ENCODE results near the gene AAK1.

DNA sequence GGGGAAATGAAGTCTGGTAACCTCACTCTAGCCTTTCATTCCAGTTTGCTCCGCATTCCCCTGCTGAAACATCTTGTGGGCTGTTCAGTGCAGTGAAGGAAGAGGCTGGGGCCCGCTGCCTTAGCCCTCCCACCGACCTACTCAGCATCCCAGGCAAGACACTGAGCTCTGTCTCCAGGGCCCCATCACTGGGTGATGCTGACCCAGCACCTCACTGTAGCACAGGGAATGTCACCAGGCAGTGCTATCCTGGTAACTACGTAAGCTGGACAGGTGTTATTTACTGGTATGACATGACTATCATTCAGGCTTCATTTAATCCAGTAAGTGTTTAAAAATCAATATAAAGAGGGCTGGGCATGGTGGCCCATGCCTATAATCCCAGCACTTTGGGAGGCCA is 105.3 kb downstream of the AAK1 start:
- TF ChIP-seq, protein P1, sequence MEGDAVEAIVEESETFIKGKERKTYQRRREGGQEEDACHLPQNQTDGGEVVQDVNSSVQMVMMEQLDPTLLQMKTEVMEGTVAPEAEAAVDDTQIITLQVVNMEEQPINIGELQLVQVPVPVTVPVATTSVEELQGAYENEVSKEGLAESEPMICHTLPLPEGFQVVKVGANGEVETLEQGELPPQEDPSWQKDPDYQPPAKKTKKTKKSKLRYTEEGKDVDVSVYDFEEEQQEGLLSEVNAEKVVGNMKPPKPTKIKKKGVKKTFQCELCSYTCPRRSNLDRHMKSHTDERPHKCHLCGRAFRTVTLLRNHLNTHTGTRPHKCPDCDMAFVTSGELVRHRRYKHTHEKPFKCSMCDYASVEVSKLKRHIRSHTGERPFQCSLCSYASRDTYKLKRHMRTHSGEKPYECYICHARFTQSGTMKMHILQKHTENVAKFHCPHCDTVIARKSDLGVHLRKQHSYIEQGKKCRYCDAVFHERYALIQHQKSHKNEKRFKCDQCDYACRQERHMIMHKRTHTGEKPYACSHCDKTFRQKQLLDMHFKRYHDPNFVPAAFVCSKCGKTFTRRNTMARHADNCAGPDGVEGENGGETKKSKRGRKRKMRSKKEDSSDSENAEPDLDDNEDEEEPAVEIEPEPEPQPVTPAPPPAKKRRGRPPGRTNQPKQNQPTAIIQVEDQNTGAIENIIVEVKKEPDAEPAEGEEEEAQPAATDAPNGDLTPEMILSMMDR (IDR thresholded peaks at IDR 0.05; ENCODE audit: low read depth, low read length) = no peak
- TF ChIP-seq EZH2phosphoT487 (IDR thresholded peaks at IDR 0.05; ENCODE audit: low read depth) = no peak

Data from OCI-LY3 (cell line).